MCF 10A (cell line): ENCODE results near the gene DMBT1. TPM values are rescaled to one million over a fixed set of nuclear protein-coding genes. Genes with fewer than 3 reads are reported as not detected.

Experiments used
- BruUV-seq: library from RNA; stranded (reverse); fragments of 400-500 nt; replicated peaks from 2 replicates; lab custom pipeline; 2021; lab: Mats Ljungman, UMichigan
- CTCF ChIA-PET: fragments of 300-600 bp; sonication (Branson Sonifier 250); formaldehyde crosslinking; extraction: SDS; loops from one replicate; lab custom pipeline; 2021; ENCODE audit warnings: antibody characterized with exemption, inconsistent platforms; lab: Yijun Ruan, JAX
- POLR2A ChIA-PET: fragments of 300-600, 350-650 bp; sonication (Branson Sonifier 250); formaldehyde crosslinking; extraction: SDS; loops from one replicate; lab custom pipeline; 2020; ENCODE audit warnings: antibody characterized with exemption, inconsistent platforms; lab: Yijun Ruan, JAX
- DNase-seq: peaks from one replicate; pipeline ENCODE4 v3.0.0-alpha.2; 2018; ENCODE audit not compliant: unreplicated experiment
- H3K27ac Mint-ChIP-seq: one replicate; pipeline ENCODE4 v1.8.0; 2022; ENCODE audit warnings: mild to moderate bottlenecking, low read depth, mixed read lengths; ENCODE audit not compliant: unreplicated experiment
- H3K27me3 Mint-ChIP-seq: one replicate; pipeline ENCODE4 v1.8.0; 2022; ENCODE audit warnings: mixed read lengths; ENCODE audit not compliant: insufficient read depth, unreplicated experiment
- H3K36me3 Mint-ChIP-seq: one replicate; pipeline ENCODE4 v1.8.0; 2022; ENCODE audit warnings: mild to moderate bottlenecking, moderate library complexity, mixed read lengths; ENCODE audit not compliant: insufficient read depth, unreplicated experiment
- H3K4me1 Mint-ChIP-seq: one replicate; pipeline ENCODE4 v1.8.0; 2022; ENCODE audit warnings: mixed read lengths; ENCODE audit not compliant: insufficient read depth, unreplicated experiment
- H3K4me3 Mint-ChIP-seq: one replicate; pipeline ENCODE4 v1.8.0; 2022; ENCODE audit warnings: mild to moderate bottlenecking, moderate library complexity, mixed read lengths; ENCODE audit not compliant: unreplicated experiment
- H3K9me3 Mint-ChIP-seq: one replicate; pipeline ENCODE4 v1.8.0; 2022; ENCODE audit warnings: mixed read lengths; ENCODE audit not compliant: unreplicated experiment
- intact Hi-C: fragments of 100-400 bp; cut with micrococcal nuclease; formaldehyde crosslinking; loops from 2 replicates; pipeline ENCODE4 v1.14.1; 2022
- total RNA-seq: library from RNA; stranded (reverse); gene quantifications from 2 replicates; pipeline ENCODE4 v1.2.3, GENCODE V29; 2022
- TF ChIP-seq, protein P1 (sequence below): fragments of 200-600 bp; IDR thresholded peaks from one replicate; pipeline ENCODE4 v1.8.0; 2022; ENCODE audit warnings: antibody characterized with exemption, mild to moderate bottlenecking; ENCODE audit not compliant: unreplicated experiment

Gene DMBT1
- total RNA-seq, 1 experiment from 2014 or later = 7.6 TPM

GRCh38 chr10:122648599-122649428 is 88.3 kb downstream of the DMBT1 start:
- CTCF ChIA-PET = interaction anchor here (0.6 to 3.1 kb wide), 16 partner anchors 9 to 916 kb away, joined by 3 to 27 read pairs (median 4); no protein-coding TSS in a partner anchor
- peaks cover 28% of the 10 kb centered on the region for H3K27me3 Mint-ChIP-seq

GRCh38 chr10:122649903-122650302 is 89.3 kb downstream of the DMBT1 start:
- Mint-ChIP-seq H3K4me1 (no peaks in the 10 kb centered on the region), H3K27me3 (peaks cover 38% of the 10 kb centered on the region), H3K27ac (no peak overlapping the region), H3K36me3 (no peaks in the 10 kb centered on the region), H3K4me3 (no peak overlapping the region), H3K9me3 (no peaks in the 10 kb centered on the region)
- POLR2A ChIA-PET = interaction anchor here (0.8 kb wide), 1 partner anchor 14 kb away, joined by 3 read pairs; no protein-coding TSS in a partner anchor
- intact Hi-C loops = no loop called here
- no peak for DNase-seq
- TF ChIP-seq, protein P1, sequence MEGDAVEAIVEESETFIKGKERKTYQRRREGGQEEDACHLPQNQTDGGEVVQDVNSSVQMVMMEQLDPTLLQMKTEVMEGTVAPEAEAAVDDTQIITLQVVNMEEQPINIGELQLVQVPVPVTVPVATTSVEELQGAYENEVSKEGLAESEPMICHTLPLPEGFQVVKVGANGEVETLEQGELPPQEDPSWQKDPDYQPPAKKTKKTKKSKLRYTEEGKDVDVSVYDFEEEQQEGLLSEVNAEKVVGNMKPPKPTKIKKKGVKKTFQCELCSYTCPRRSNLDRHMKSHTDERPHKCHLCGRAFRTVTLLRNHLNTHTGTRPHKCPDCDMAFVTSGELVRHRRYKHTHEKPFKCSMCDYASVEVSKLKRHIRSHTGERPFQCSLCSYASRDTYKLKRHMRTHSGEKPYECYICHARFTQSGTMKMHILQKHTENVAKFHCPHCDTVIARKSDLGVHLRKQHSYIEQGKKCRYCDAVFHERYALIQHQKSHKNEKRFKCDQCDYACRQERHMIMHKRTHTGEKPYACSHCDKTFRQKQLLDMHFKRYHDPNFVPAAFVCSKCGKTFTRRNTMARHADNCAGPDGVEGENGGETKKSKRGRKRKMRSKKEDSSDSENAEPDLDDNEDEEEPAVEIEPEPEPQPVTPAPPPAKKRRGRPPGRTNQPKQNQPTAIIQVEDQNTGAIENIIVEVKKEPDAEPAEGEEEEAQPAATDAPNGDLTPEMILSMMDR = no peak
- CTCF ChIA-PET = interaction anchor here (1.4 to 3.1 kb wide), 7 partner anchors 9 to 83 kb away, joined by 6 to 27 read pairs (median 12); no protein-coding TSS in a partner anchor
- no TSS peak for BruUV-seq

More at GRCh38 chr10:122648599-122649428, 88.3 kb downstream of the DMBT1 start:
- intact Hi-C loops = loop anchor here (1.0 kb wide), 1 partner anchor 55 kb away; no protein-coding TSS in a partner anchor
- Mint-ChIP-seq H3K4me1 (no peaks in the 10 kb centered on the region), H3K4me3 (no peak overlapping the region), H3K36me3 (no peaks in the 10 kb centered on the region), H3K27ac (no peak overlapping the region), H3K9me3 (no peaks in the 10 kb centered on the region)
- DNase-seq = peak; percentile 68
- POLR2A ChIA-PET = interaction anchor here (0.6 to 0.8 kb wide), 2 partner anchors 353 to 1208 kb away, joined by 3 to 5 read pairs; no protein-coding TSS in a partner anchor
- TF ChIP-seq, protein P1 = peak; percentile 70
- no TSS peak for BruUV-seq

DNA sequence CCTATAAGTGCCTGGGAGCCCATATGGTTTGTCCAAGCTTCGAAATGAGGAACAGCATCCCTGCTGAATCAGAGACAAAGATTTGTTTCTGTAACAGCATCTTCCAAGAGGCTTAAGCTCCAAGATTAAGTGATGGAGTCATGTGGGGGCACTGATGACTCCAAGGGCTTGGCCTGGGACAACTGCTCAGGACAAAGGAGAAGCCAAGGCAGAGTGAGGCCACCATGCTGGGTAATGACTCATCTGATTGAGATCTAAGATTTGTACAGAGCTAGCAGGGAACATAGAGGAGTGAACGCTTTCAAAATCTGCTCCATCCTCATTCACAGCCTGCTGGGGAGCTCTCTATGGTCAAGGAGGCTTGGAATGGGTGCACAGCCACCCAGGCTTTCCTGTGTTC is 89.8 kb downstream of the DMBT1 start:
- TF ChIP-seq, protein P1 = no peak
- H3K27me3 Mint-ChIP-seq = peaks cover 38% of the 10 kb centered on the region
- H3K27ac Mint-ChIP-seq = no peak overlapping the region
- H3K4me3 Mint-ChIP-seq = no peak overlapping the region
- intact Hi-C loops = no loop called here
- no TSS peak for BruUV-seq
- POLR2A ChIA-PET = interaction anchor here (0.8 kb wide), 1 partner anchor 13 kb away, joined by 3 read pairs; no protein-coding TSS in a partner anchor
- no peaks in the 10 kb centered on the region for H3K36me3 Mint-ChIP-seq
- CTCF ChIA-PET = interaction anchor here (1.4 to 3.1 kb wide), 4 partner anchors 9 to 84 kb away, joined by 6 to 27 read pairs (median 16); no protein-coding TSS in a partner anchor
- no peaks in the 10 kb centered on the region for H3K9me3 Mint-ChIP-seq
- no peaks in the 10 kb centered on the region for H3K4me1 Mint-ChIP-seq
- DNase-seq = no peak
